ENCODE measurements around the gene SLC17A7. TPM values are rescaled to one million over a fixed set of nuclear protein-coding genes. Genes with fewer than 3 reads are reported as not detected.

The SLC17A7 gene
- total and polyA plus RNA-seq, 2 donors (not counting 3 experiments of a cell fraction or from before 2014, with no cell fraction given): 0.07 to 0.13 TPM

- Histone ChIP-seq H3K4me2 (ENCODE audit: insufficient read depth, low read length) (no peak overlapping the region), H3K4me1 (ENCODE audit: control insufficient read depth, extremely low read depth, insufficient read depth, low read length) (peaks cover 4% of the 10 kb centered on the region), H3K27ac (ENCODE audit: insufficient read depth, low read depth, low read length) (no peak overlapping the region), H4K20me1 (replicated peaks; ENCODE audit: control insufficient read depth, extremely low read depth, insufficient read depth, low read length) (no peaks in the 10 kb centered on the region), H3K9me3 (replicated peaks; ENCODE audit: control insufficient read depth, insufficient read depth, low read length) (no peaks in the 10 kb centered on the region), H2AFZ (ENCODE audit: low read depth, low read length) (no peak overlapping the region), H3K27me3 (ENCODE audit: control insufficient read depth in 2 of 2, insufficient read depth in 2 of 2, low read length in 2 of 2) (no peaks in the 10 kb centered on the region), H3K9ac (replicated peaks; ENCODE audit: extremely low read depth, insufficient read depth, low read length) (no peak overlapping the region), H3K9me1 (replicated peaks; ENCODE audit: control insufficient read depth, extremely low read depth, insufficient read depth, low read length) (no peaks in the 10 kb centered on the region), H3K4me3 (replicated peaks in 1 of 3; ENCODE audit: insufficient read depth in 1 of 3, low read depth in 1 of 3, low read length in 3 of 3) (no peak overlapping the region), H3K79me2 (ENCODE audit: control insufficient read depth, insufficient read depth, low read length) (no peaks in the 10 kb centered on the region), H3K36me3 (ENCODE audit: control insufficient read depth in 2 of 2, extremely low read depth in 1 of 2, insufficient read depth in 2 of 2, low read length in 2 of 2) (no peaks in the 10 kb centered on the region)
- dilution Hi-C loops (cut with MboI; ENCODE audit: extremely low pct_ligation_motif_present, low sequenced_read_pairs): no loop called here
- no peak for DNase-seq (ENCODE audit: low read depth, low spot score)
- TF ChIP-seq EZH2 (IDR thresholded peaks at IDR 0.05; ENCODE audit: borderline replicate concordance, low read depth, low read length, severe bottlenecking) (no peak), JUN (IDR thresholded peaks at IDR 0.05; ENCODE audit: borderline replicate concordance, insufficient read depth, insufficient read length, low read depth) (no peak), GATA2 (IDR thresholded peaks at IDR 0.05; ENCODE audit: insufficient read depth, insufficient read length, low read depth, low read length) (no peak), FOS (IDR thresholded peaks at IDR 0.05; ENCODE audit: borderline replicate concordance, insufficient read depth, low read length) (no peak), POLR2A (IDR thresholded peaks at IDR 0.05; ENCODE audit: low read depth, low read length) (no peak), POLR2AphosphoS5 (IDR thresholded peaks at IDR 0.05; ENCODE audit: insufficient read depth, low read depth, low read length) (no peak)
- TF ChIP-seq, protein P1, sequence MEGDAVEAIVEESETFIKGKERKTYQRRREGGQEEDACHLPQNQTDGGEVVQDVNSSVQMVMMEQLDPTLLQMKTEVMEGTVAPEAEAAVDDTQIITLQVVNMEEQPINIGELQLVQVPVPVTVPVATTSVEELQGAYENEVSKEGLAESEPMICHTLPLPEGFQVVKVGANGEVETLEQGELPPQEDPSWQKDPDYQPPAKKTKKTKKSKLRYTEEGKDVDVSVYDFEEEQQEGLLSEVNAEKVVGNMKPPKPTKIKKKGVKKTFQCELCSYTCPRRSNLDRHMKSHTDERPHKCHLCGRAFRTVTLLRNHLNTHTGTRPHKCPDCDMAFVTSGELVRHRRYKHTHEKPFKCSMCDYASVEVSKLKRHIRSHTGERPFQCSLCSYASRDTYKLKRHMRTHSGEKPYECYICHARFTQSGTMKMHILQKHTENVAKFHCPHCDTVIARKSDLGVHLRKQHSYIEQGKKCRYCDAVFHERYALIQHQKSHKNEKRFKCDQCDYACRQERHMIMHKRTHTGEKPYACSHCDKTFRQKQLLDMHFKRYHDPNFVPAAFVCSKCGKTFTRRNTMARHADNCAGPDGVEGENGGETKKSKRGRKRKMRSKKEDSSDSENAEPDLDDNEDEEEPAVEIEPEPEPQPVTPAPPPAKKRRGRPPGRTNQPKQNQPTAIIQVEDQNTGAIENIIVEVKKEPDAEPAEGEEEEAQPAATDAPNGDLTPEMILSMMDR (IDR thresholded peaks at IDR 0.05; ENCODE audit: extremely low read depth in 1 of 2, insufficient read depth in 1 of 2, low read depth in 1 of 2, low read length in 2 of 2): no peak
- BruUV-seq (replicated peaks): no TSS peak
- ChIA-PET POLR2A (interaction anchor here (0.7 kb wide), 2 partner anchors 39 to 56 kb away, joined by 8 to 11 read pairs; no protein-coding TSS in a partner anchor), CTCF (interaction anchor here (1.0 to 1.2 kb wide), 3 partner anchors 15 to 89 kb away, joined by 3 to 4 read pairs (median 3); partner anchors contain the start of gene RPS11)
- intact Hi-C loops (cut with micrococcal nuclease): no loop called here
- no peak for FAIRE-seq
Observed at GRCh38 chr19:49481020-49481683, 39.8 kb upstream of the SLC17A7 start.
